KBM-7 (cell line): ENCODE data around the gene FARSB.
A peak's percentile ranks its signal among the peaks of the same experiment; 100 is the strongest.

ENCODE experiments used
- DNase-seq: peaks from one replicate; pipeline ENCODE4 v3.0.0-alpha.2; 2015
- in situ Hi-C: fragments of 300-500 bp; cut with MboI; formaldehyde crosslinking; loops from 2 replicates; pipeline ENCODE4 v1.14.3; 2020; ENCODE audit warnings: low sequenced_read_pairs, low pct_unique_long_range_greater_than_20kb, mixed read lengths

FARSB gene

GRCh38 chr2:222572264-222572721 is 83.6 kb downstream of the FARSB start:
- no peak for DNase-seq
- in situ Hi-C loops: loop anchor here (25.0 kb wide), 1 partner anchor 260 kb away; a partner anchor contains a TSS

DNA sequence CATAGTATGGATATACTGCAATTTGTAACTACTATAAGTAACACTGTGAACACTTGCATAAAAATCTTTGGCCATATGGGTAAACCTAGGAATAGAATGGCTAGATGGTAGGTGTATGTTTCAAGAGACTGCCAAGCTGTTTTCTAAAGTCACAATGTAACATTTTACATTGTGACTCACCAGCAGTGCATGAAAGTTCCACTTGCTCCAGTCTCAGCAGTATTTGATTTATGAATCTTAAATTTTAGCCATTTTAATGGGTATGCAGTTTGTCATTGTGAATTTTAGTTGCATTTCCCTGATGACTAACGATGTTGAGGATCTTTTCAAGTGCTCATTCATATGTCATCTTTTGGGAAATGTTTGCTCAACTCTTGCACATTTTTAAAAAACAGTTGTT is 86.1 kb downstream of the FARSB start:
- no peak for DNase-seq
- in situ Hi-C loops: loop anchor here (25.0 kb wide), 1 partner anchor 258 kb away; a partner anchor contains a TSS

DNA sequence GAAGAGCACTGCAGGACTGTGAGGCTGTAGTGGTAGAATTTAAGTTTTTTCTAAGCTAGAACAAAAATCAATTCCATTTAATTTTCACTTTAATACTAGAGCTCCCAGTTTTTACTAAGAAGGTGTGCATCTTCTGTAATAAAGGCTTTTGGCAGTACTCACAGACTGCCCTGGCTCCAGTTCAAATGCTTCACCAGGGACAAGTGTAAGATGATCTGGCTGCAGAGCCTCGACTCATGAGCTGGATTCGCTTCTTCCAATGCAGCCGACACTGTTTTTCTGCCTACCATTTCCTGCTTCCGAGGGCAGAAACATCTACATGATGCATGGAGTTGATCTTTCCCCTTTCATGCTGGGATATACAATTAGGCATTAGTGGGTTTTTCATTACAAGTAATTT is 87.0 kb downstream of the FARSB start:
- no peak for DNase-seq
- in situ Hi-C loops: loop anchor here (25.0 kb wide), 1 partner anchor 257 kb away; a partner anchor contains a TSS

DNA sequence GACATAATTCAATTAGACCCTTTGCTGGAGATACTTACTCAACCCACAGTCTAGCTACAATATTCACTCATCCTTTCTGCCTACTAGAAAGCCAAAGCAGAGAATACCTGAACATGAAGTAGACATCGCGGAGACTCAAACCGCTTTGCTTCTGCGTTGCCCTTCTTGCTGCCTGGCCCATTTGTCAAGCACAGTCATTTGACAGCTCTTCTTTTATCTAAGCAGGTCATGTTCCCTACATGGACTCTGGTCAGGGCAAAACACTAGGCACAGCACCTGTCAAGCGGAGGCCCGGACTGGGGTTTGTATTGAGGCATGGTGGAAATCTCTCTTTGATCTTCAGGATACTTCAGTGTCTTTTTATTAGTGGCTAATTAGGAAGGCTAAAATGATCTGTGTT is 89.7 kb downstream of the FARSB start:
- in situ Hi-C loops: loop anchor here (25.0 kb wide), 1 partner anchor 254 kb away; a partner anchor contains a TSS
- DNase-seq: no peak

- in situ Hi-C loops: loop anchor here (25.0 kb wide), 1 partner anchor 252 kb away; a partner anchor contains a TSS
- DNase-seq: no peak
These were observed 92.0 kb downstream of the FARSB start for GRCh38 chr2:222563936-222564335.

DNA sequence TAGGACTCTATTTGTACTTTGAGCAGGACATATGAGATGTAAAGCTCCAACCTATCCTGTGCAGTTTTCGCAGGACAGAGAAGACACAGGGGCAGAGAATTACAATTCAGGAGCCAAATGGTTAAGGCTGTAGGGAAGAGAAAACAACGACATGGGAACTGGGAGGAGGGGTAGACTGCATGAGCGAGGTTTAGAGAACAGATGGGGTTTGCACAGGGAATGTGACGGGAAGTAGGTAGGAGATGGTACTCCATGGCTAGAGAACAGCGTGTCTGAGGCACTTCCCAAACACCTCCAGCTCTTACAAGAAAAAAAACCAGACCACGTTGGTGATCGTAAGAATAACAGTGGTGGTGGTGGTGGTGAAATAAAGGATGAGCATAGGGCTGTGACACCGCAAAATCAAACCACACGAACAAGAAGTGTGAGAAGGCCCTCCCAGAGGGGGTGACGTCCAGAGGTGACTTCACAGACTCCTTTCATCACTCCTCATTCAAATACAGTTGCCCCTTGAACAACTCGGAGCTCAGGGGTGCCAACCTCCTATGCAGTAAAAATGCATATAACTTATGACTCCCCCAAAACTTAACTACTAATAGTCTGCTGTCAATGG is 92.7 kb downstream of the FARSB start:
- in situ Hi-C loops: loop anchor here (25.0 kb wide), 1 partner anchor 251 kb away; a partner anchor contains a TSS

DNA sequence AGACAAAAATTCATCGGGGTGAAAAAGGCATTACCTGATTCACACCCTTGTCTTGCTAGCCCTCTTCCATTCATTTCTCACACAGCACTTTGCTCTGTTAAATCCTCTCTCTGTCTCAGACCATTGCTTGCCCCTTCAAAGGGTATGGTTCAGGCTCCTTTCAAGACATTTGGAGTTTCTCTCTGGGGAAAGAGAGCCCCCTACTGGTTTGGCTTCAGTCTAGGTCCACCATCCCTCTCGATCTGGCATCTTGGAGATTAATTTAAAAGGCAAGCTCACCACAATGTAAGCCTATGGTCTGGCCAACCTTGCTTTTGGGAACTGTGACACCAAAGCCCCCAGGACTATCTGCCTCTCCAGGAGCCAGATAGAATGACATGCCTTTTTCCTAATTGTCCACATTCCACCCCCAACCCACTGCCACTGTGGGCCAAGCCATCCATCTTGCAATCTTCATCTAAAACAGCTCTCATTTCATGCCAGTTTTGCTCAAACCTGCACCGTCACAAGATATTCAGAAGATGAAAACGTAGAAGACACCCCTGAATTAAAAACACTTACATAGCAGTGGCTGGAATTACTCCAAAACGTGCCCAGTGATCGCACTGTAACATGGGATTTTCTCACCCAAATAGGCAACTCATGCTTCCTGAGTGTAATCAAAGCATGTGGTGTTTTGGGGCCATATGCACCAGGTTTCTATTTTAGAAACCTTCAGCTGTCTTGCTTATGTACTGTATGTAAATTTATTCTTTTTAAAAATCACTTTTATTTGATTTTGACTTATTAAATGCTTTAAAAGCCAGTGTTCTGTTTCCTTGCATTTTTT is 93.9 kb downstream of the FARSB start:
- in situ Hi-C loops: loop anchor here (25.0 kb wide), 1 partner anchor 250 kb away; a partner anchor contains a TSS
- peak; percentile 77 for DNase-seq

More for the DNA sequence above, 92.7 kb downstream of the FARSB start:
- DNase-seq: no peak

- in situ Hi-C loops: loop anchor here (25.0 kb wide), 1 partner anchor 249 kb away; a partner anchor contains a TSS
These were observed 94.7 kb downstream of the FARSB start for GRCh38 chr2:222561151-222561550.

DNA sequence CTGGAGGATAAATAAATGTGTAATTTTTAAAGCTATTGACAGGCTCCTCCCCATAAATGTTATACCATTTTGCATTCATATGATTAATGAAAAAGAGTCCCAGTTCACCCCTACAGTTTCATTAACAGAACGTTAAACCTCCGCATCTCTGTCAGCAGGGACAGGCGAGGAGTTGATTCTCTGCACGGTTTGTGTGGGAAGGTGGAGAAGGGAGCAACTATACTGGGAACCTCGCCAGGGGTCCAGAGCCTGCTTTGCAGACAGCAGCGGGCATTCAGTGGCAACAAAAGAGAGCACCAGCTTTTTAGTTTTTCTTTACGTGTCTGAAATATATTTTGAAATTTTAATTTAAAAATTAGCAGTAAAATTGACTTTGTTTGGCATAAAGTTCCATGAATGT is 101.4 kb downstream of the FARSB start:
- in situ Hi-C loops: loop anchor here (25.0 kb wide), 1 partner anchor 242 kb away; a partner anchor contains a TSS
- no peak for DNase-seq

More at GRCh38 chr2:222561151-222561550, 94.7 kb downstream of the FARSB start:
- no peak for DNase-seq

DNA sequence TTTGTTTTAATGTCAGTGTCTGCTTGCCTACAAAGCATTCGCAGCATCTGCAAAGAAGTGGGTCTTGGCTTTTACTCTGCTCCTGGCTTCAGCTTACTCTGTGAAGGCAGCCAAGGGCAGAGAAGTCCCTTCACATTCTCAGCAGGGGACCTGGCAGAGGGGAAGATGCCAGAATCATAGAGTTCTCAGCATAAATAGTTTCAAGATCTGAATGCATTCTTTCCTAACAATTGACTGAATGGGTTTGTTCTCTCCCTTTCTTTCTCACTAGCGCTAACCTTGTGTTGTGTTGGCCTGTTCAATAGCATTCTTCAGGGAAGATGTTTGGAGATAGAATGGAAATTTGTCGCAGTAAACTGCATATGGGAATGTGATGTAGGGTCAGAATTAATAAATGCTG is 106.9 kb downstream of the FARSB start:
- no peak for DNase-seq
- in situ Hi-C loops: no loop called here

- in situ Hi-C loops: no loop called here
These were observed 108.8 kb downstream of the FARSB start for GRCh38 chr2:222547083-222547482.

GRCh38 chr2:222545823-222546795 is 109.8 kb downstream of the FARSB start:
- in situ Hi-C loops: no loop called here
- no peak for DNase-seq

More at GRCh38 chr2:222547083-222547482, 108.8 kb downstream of the FARSB start:
- no peak for DNase-seq

GRCh38 chr2:222544661-222545060 is 111.2 kb downstream of the FARSB start:
- in situ Hi-C loops: no loop called here
- no peak for DNase-seq

GRCh38 chr2:222538535-222538934 is 117.4 kb downstream of the FARSB start:
- in situ Hi-C loops: no loop called here
- no peak for DNase-seq

DNA sequence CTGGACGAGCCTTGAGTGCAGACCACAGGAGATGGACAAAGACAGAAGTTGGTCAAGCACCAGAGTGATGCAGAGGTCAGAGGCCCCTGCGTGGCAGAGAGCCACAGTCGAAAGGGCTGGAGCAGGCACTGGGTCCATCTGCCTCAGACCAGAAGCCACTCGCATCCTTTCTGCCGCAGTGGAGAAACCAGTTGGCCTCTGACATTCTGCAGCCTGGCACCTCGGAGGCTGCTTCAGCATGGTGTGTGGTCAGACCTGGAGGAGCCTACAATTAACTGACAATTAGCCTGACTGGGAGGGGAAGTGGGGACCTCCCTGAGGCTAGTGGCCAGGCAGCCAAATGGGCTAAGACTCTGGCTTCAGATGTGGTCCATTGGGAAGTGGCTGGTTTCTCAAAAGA is 120.4 kb downstream of the FARSB start:
- DNase-seq: no peak
- in situ Hi-C loops: no loop called here

DNA sequence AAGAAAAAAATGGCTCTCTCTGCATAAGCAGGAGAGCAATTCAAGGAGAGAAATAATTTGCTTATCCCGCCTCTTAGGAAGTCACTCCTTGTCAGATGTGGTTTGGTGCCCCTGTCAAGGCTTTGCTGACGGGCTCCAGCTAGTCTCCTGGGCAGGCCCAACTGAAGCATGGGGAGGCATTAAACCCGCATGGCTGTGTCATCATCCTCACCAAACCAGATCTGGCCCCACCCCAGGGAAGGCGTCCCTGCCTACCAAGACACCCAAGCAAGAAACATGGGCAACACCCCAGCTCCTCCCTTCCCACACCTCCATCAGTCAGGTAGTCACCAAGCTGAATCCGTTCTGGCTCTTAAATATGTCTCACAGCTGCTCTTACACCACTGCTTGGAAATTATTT is 123.6 kb downstream of the FARSB start:
- DNase-seq: no peak
- in situ Hi-C loops: no loop called here

- in situ Hi-C loops: no loop called here
- no peak for DNase-seq
These were observed 129.2 kb downstream of the FARSB start for GRCh38 chr2:222526480-222527277.

GRCh38 chr2:222525811-222526210 is 130.1 kb downstream of the FARSB start:
- DNase-seq: no peak
- in situ Hi-C loops: no loop called here
